HepG2 (cell line): ENCODE data around the gene FETUB. TPM values are rescaled to one million over a fixed set of nuclear protein-coding genes. Genes with fewer than 3 reads are reported as not detected.

ENCODE experiments used
- ARHGAP35 ChIP-seq: sonication (generic); formaldehyde crosslinking; IDR thresholded peaks from 2 replicates; pipeline ENCODE4 v1.9.0; 2022; ENCODE audit warnings: mild to moderate bottlenecking, inconsistent platforms, moderate library complexity, missing genetic modification reagents, borderline replicate concordance
- ATF7 ChIP-seq, 2 experiments: fragments of 450-650 bp in 1 of 2; sonication (generic) in 1 of 2; formaldehyde crosslinking in 1 of 2; IDR thresholded peaks; 2 replicates each; pipeline versions ENCODE4 v1.4.0 to v1.6.1; 2016 to 2020; ENCODE audit warnings: antibody characterized with exemption in 1 of 2, mild to moderate bottlenecking in 1 of 2, missing genetic modification reagents in 1 of 2
- BORCS8-MEF2B ChIP-seq: sonication (generic); formaldehyde crosslinking; IDR thresholded peaks from 2 replicates; pipeline ENCODE4 v1.8.0; 2022; ENCODE audit warnings: mild to moderate bottlenecking, missing genetic modification reagents
- CHD2 ChIP-seq: IDR thresholded peaks from 2 replicates; pipeline ENCODE4 v1.6.1; 2011; ENCODE audit warnings: low read depth, low read length, improper control_type of control experiment
- ELF3 ChIP-seq: IDR thresholded peaks from 2 replicates; pipeline ENCODE4 v1.6.1; 2016; ENCODE audit warnings: missing genetic modification reagents, missing compliant biosample characterization
- GZF1 ChIP-seq: sonication (generic); formaldehyde crosslinking; IDR thresholded peaks from 2 replicates; pipeline ENCODE4 v1.5.1; 2020; ENCODE audit warnings: mild to moderate bottlenecking, missing genetic modification reagents
- KDM1A ChIP-seq: IDR thresholded peaks from 2 replicates; pipeline ENCODE4 v1.6.1; 2016; ENCODE audit warnings: missing compliant biosample characterization
- KDM3A ChIP-seq: IDR thresholded peaks from 2 replicates; pipeline ENCODE4 v1.6.1; 2018; ENCODE audit warnings: low read depth, missing compliant biosample characterization
- MED1 ChIP-seq: sonication (generic); formaldehyde crosslinking; IDR thresholded peaks from 2 replicates; pipeline ENCODE4 v1.4.0; 2020; ENCODE audit warnings: missing genetic modification reagents
- MIER3 ChIP-seq: IDR thresholded peaks from 2 replicates; pipeline ENCODE4 v1.6.1; 2016; ENCODE audit warnings: missing compliant biosample characterization, borderline replicate concordance
- PTBP1 ChIP-seq: fragments of 200-400 bp; formaldehyde crosslinking; IDR thresholded peaks from 2 replicates; pipeline ENCODE4 v1.6.1; 2018; ENCODE audit warnings: low read length, low read depth; ENCODE audit not compliant: poor library complexity, severe bottlenecking
- SETDB1 ChIP-seq: sonication (generic); formaldehyde crosslinking; IDR thresholded peaks from 2 replicates; pipeline ENCODE4 v1.5.1; 2020; ENCODE audit warnings: missing genetic modification reagents, mild to moderate bottlenecking, borderline replicate concordance
- SIN3A ChIP-seq: IDR thresholded peaks from 2 replicates; pipeline ENCODE4 v1.6.1; 2011; ENCODE audit warnings: low read depth, mild to moderate bottlenecking, control low read depth, low read length, borderline replicate concordance
- ZNF124 ChIP-seq: sonication (generic); formaldehyde crosslinking; IDR thresholded peaks from 2 replicates; pipeline ENCODE4 v1.4.0; 2020; ENCODE audit warnings: missing genetic modification reagents
- ZNF160 ChIP-seq: sonication (generic); formaldehyde crosslinking; IDR thresholded peaks from 2 replicates; pipeline ENCODE4 v1.8.0; 2022; ENCODE audit warnings: mild to moderate bottlenecking, inconsistent platforms, missing genetic modification reagents
- ZNF24 ChIP-seq: fragments of 450-650 bp; IDR thresholded peaks from 2 replicates; pipeline ENCODE4 v1.6.1; 2017; ENCODE audit warnings: antibody characterized with exemption, mild to moderate bottlenecking
- ZNF34 ChIP-seq: sonication (generic); formaldehyde crosslinking; IDR thresholded peaks from 2 replicates; pipeline ENCODE4 v1.4.0; 2020; ENCODE audit warnings: mild to moderate bottlenecking, missing genetic modification reagents, borderline replicate concordance
- ZNF562 ChIP-seq: sonication (generic); formaldehyde crosslinking; IDR thresholded peaks from 2 replicates; pipeline ENCODE4 v1.8.0; 2022; ENCODE audit warnings: missing genetic modification reagents, borderline replicate concordance
- ZNF841 ChIP-seq: sonication (generic); formaldehyde crosslinking; IDR thresholded peaks from 2 replicates; pipeline ENCODE4 v1.8.1; 2023; ENCODE audit warnings: missing genetic modification reagents, borderline replicate concordance
- ZSCAN20 ChIP-seq: sonication (generic); formaldehyde crosslinking; IDR thresholded peaks from 2 replicates; pipeline ENCODE4 v1.4.0; 2020; ENCODE audit warnings: missing genetic modification reagents, mild to moderate bottlenecking, borderline replicate concordance
- polyA plus RNA-seq, 8 experiments: library from polyadenylated mRNA; depleted of rRNA in 3 of 8; stranded (reverse) in 7 of 8; unstranded in 1 of 8; fragments of >200 nt; fragmentation: Illumina TruSeq in 4 of 8; extraction: Trizol in 4 of 8; gene quantifications; 2 replicates each; pipeline versions ENCODE4 v1.2.1 to v1.2.3, GENCODE V29; 2011 to 2016; ENCODE audit warnings: low read depth in 4 of 8, missing spikeins in 1 of 8, mixed read lengths in 1 of 8; ENCODE audit not compliant: insufficient read depth in 1 of 8
- total RNA-seq, 5 experiments: library from RNA; depleted of rRNA; stranded (reverse); fragments of >200 nt; fragmentation: Illumina TruSeq; extraction: Trizol; gene quantifications; 2 replicates each; pipeline ENCODE4 v1.2.3, GENCODE V29; 2016; ENCODE audit warnings: low read depth in 1 of 5
- TF ChIP-seq, protein P1 (sequence below): sonication (generic); formaldehyde crosslinking; conservative IDR thresholded peaks from 2 replicates; pipeline ENCODE4 v1.5.0; 2020; ENCODE audit warnings: missing genetic modification reagents
- TF ChIP-seq, protein P2 (sequence below), 2 experiments: sonication (generic) in 1 of 2; formaldehyde crosslinking in 1 of 2; IDR thresholded peaks; 2 replicates each; pipeline versions ENCODE4 v1.5.1 to v1.6.1; 2011 to 2020; ENCODE audit warnings: borderline replicate concordance in 1 of 2, low read depth in 1 of 2, low read length in 1 of 2, mild to moderate bottlenecking in 1 of 2, missing genetic modification reagents in 1 of 2, moderate library complexity in 1 of 2
- TF ChIP-seq, protein P3 (sequence below), 2 experiments: sonication (generic) in 1 of 2; formaldehyde crosslinking in 1 of 2; IDR thresholded peaks; 2 replicates each; pipeline versions ENCODE4 v1.4.0 to v1.6.1; 2018 to 2020; ENCODE audit warnings: missing genetic modification reagents in 2 of 2, borderline replicate concordance in 1 of 2, low read depth in 1 of 2, mild to moderate bottlenecking in 1 of 2, missing biosample characterization in 1 of 2

FETUB gene
- total and polyA plus RNA-seq, 2 of the 13 experiments (the other 11 are each of a cell fraction or from before 2014, with no cell fraction given): 2.1 to 4.4 TPM

DNA sequence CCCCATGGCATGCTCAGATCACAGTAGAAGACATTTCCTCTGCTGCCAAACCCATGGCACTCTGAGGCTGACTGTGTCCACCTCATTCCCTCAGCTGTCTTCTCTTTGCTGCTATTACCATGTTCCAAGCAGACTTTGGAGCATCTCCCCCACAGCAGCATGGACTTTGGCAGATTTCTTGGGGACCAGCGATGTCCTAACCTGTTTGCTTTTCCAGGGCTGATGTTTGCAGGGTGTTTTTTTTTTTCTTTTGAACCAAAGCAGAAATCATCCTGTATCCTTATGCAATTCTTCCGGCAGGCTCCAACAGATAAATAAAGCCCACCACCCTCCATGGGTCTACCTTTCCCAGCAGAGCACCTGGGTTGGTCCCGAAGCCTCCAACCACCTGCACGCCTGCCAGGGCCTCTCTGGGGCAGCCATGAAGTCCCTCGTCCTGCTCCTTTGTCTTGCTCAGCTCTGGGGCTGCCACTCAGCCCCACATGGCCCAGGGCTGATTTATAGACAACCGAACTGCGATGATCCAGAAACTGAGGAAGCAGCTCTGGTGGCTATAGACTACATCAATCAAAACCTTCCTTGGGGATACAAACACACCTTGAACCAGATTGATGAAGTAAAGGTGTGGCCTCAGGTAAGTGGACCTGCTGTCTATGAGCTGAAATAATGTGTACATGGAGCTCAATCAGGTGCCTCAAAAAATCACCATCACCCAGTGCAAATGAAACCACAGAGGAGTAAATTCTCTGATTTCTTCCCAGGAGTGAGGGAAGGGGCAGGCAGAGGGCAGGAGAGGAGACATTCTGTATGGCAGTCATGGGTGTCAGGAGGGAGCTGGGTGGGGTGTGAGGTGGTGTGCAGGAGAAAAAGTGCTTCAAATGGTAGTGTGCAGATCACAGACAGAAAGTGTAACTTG is 27.2 kb upstream of the FETUB start, which contains the start of gene AHSG (continued):
- TF ChIP-seq ZSCAN20 (peak; percentile 64; the same call in 1 of the 2 replicates), ZNF24 (no peak), MIER3 (CRISPR knock-in tag) (peak; percentile 86; the same call in 1 of the 2 replicates), GZF1 (CRISPR knock-in tag) (peak; percentile 82), SETDB1 (no peak), ZNF160 (CRISPR knock-in tag) (peak; percentile 86), BORCS8-MEF2B (CRISPR knock-in tag) (peak; percentile 89; the same call in 1 of the 2 replicates), CHD2 (no peak), ZNF841 (peak; percentile 16; the same call in 1 of the 2 replicates), MED1 (peak; percentile 99), KDM3A (CRISPR knock-in tag) (peak; percentile 91), PTBP1 (no peak), SIN3A (no peak), KDM1A (peak; percentile 78; the same call in 1 of the 2 replicates), ZNF124 (CRISPR knock-in tag) (no peak), ATF7 (IDR thresholded peaks at IDR 0.05) (peak; percentile 40; the same call in 1 of the 2 replicates), ATF7 (CRISPR knock-in tag; IDR thresholded peaks at IDR 0.05) (peak; percentile 87), ZNF562 (CRISPR knock-in tag) (no peak; the same call in 1 of the 2 replicates), ARHGAP35 (CRISPR knock-in tag) (no peak; the same call in 1 of the 2 replicates), ELF3 (peak; percentile 87), ZNF34 (CRISPR knock-in tag) (no peak)
- TF ChIP-seq, protein P1, sequence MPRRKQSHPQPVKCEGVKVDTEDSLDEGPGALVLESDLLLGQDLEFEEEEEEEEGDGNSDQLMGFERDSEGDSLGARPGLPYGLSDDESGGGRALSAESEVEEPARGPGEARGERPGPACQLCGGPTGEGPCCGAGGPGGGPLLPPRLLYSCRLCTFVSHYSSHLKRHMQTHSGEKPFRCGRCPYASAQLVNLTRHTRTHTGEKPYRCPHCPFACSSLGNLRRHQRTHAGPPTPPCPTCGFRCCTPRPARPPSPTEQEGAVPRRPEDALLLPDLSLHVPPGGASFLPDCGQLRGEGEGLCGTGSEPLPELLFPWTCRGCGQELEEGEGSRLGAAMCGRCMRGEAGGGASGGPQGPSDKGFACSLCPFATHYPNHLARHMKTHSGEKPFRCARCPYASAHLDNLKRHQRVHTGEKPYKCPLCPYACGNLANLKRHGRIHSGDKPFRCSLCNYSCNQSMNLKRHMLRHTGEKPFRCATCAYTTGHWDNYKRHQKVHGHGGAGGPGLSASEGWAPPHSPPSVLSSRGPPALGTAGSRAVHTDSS (CRISPR knock-in tag): no peak
- TF ChIP-seq, protein P2, sequence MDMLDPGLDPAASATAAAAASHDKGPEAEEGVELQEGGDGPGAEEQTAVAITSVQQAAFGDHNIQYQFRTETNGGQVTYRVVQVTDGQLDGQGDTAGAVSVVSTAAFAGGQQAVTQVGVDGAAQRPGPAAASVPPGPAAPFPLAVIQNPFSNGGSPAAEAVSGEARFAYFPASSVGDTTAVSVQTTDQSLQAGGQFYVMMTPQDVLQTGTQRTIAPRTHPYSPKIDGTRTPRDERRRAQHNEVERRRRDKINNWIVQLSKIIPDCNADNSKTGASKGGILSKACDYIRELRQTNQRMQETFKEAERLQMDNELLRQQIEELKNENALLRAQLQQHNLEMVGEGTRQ (IDR thresholded peaks at IDR 0.05; ENCODE audit: low read depth, low read length): no peak
- TF ChIP-seq, protein P2 (CRISPR knock-in tag; IDR thresholded peaks at IDR 0.05; ENCODE audit: borderline replicate concordance): no peak
- TF ChIP-seq, protein P3, sequence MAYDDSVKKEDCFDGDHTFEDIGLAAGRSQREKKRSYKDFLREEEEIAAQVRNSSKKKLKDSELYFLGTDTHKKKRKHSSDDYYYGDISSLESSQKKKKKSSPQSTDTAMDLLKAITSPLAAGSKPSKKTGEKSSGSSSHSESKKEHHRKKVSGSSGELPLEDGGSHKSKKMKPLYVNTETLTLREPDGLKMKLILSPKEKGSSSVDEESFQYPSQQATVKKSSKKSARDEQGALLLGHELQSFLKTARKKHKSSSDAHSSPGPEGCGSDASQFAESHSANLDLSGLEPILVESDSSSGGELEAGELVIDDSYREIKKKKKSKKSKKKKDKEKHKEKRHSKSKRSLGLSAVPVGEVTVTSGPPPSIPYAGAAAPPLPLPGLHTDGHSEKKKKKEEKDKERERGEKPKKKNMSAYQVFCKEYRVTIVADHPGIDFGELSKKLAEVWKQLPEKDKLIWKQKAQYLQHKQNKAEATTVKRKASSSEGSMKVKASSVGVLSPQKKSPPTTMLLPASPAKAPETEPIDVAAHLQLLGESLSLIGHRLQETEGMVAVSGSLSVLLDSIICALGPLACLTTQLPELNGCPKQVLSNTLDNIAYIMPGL (CRISPR knock-in tag; IDR thresholded peaks at IDR 0.05; ENCODE audit: borderline replicate concordance in 1 of 2, low read depth in 1 of 2): peak; percentile 32 to 38; a peak in 3 of 4 replicates
